ENCODE measurements around the gene DNAJC16.

GRCh38 chr1:15592285-15592684 is 65.6 kb downstream of the DNAJC16 start:
- TF ChIP-seq ZNF70 (CRISPR knock-in tag; IDR thresholded peaks at IDR 0.05) (no peak), ZFP30 (CRISPR knock-in tag; IDR thresholded peaks at IDR 0.05) (no peak), ZNF565 (CRISPR knock-in tag; conservative IDR thresholded peaks at IDR 0.05; ENCODE audit: low read depth) (no peak), RARB (CRISPR knock-in tag; IDR thresholded peaks at IDR 0.05) (no peak), CSRNP3 (CRISPR knock-in tag; IDR thresholded peaks at IDR 0.05) (no peak), CREB5 (CRISPR knock-in tag; IDR thresholded peaks at IDR 0.05; ENCODE audit: low read depth) (no peak), PATZ1 (CRISPR knock-in tag; IDR thresholded peaks at IDR 0.05; ENCODE audit: borderline replicate concordance) (no peak)

All from SK-N-SH treated with all-trans-retinoic acid at 6 μM for 48 hours (cell line).